H1 (cell line): ENCODE measurements around the gene GDPD5. TPM values are rescaled to one million over a fixed set of nuclear protein-coding genes. Genes with fewer than 3 reads are reported as not detected.

ENCODE experiments used
- CHD7 ChIP-seq: fragments of 300-600 bp; sonication (generic); IDR thresholded peaks from 2 replicates; pipeline ENCODE4 v1.7.1; 2012; ENCODE audit warnings: low read length, moderate library complexity, mild to moderate bottlenecking, inconsistent platforms; ENCODE audit not compliant: insufficient replicate concordance
- polyA plus RNA-seq, 7 experiments: library from polyadenylated mRNA; depleted of rRNA in 3 of 7; stranded (reverse) in 5 of 7; unstranded in 2 of 7; fragments of >200 nt in 5 of 7; fragments of 200-250 nt in 2 of 7; gene quantifications; 1 replicate in 5 of 7; 2 replicates in 1 of 7; 4 replicates in 1 of 7; pipeline versions ENCODE4 v1.2.1 to v1.2.3, GENCODE V29; 2011 to 2013; ENCODE audit warnings: missing spikeins in 2 of 7, mixed read lengths in 2 of 7
- total RNA-seq: library from RNA; stranded (reverse); fragmentation: NEBNext Ultra II Directional; extraction: Animal tissue kit (Norgen Biotek cat#: 25700); gene quantifications from 2 replicates; pipeline ENCODE4 v1.2.1, GENCODE V29; 2021

Gene GDPD5
- total and polyA plus RNA-seq, 2 of the 8 experiments (the other 6 are each of a cell fraction or from before 2014, with no cell fraction given) = 7.8 to 8.6 TPM

GRCh38 chr11:75556275-75556674, 30.5 kb upstream of the GDPD5 start (continued):
- TF ChIP-seq CHD7 = no peak
